NCI-H748 (cell line): ENCODE data around the gene SIDT1.

Experiments used
- DNase-seq: peaks from one replicate; lab custom pipeline; 2025; ENCODE audit not compliant: unreplicated experiment; lab: John Stamatoyannopoulos, UW

Gene SIDT1

GRCh38 chr3:113668015-113668414, 135.7 kb downstream of the SIDT1 start:
- DNase-seq = no peak

- no peak for DNase-seq
Observed at GRCh38 chr3:113673593-113673992, 141.2 kb downstream of the SIDT1 start.

GRCh38 chr3:113676261-113676660, 143.9 kb downstream of the SIDT1 start:
- DNase-seq = no peak

- DNase-seq = no peak
Observed at GRCh38 chr3:113677737-113678136, 145.4 kb downstream of the SIDT1 start.

- DNase-seq = no peak
Observed at GRCh38 chr3:113678773-113679172, 146.4 kb downstream of the SIDT1 start.
